HG03354 (cell line): ENCODE measurements around the gene NEURL4.

Experiments used
- ATAC-seq: cut with Tn5 transposase; IDR thresholded peaks from one replicate; pipeline ENCODE4 v1.9.1; 2021; ENCODE audit warnings: mild to moderate bottlenecking; ENCODE audit not compliant: unreplicated experiment, poor library complexity, severe bottlenecking

NEURL4 gene

GRCh38 chr17:7308625-7309433 is 20.3 kb downstream of the NEURL4 start:
- ATAC-seq = peak; percentile 24

GRCh38 chr17:7307686-7308624 is 21.2 kb downstream of the NEURL4 start:
- peak; percentile 8 for ATAC-seq

GRCh38 chr17:7306911-7307685 is 22.0 kb downstream of the NEURL4 start, which contains the start of gene EIF5A:
Gene EIF5A (plus strand): TSS chr17:7307628. CDS start chr17:7309636, 2,008 bp downstream.
- peak; percentile 73 for ATAC-seq

- ATAC-seq = no peak
Observed at GRCh38 chr17:7304179-7304578, 25.0 kb downstream of the NEURL4 start.

GRCh38 chr17:7296189-7296861 is 32.8 kb downstream of the NEURL4 start:
- ATAC-seq = no peak

- ATAC-seq = no peak
Observed at GRCh38 chr17:7295230-7296180, 33.6 kb downstream of the NEURL4 start.

GRCh38 chr17:7294614-7295153 is 34.5 kb downstream of the NEURL4 start, which contains the start of gene YBX2:
Gene YBX2 (minus strand): TSS chr17:7294639. CDS start chr17:7294500, 139 bp downstream.
- no peak for ATAC-seq

- ATAC-seq = no peak
Observed at GRCh38 chr17:7293816-7294613, 35.1 kb downstream of the NEURL4 start.

GRCh38 chr17:7293159-7293558 is 36.0 kb downstream of the NEURL4 start:
- ATAC-seq = no peak

- ATAC-seq = no peak
Observed at GRCh38 chr17:7292729-7293128, 36.4 kb downstream of the NEURL4 start.

GRCh38 chr17:7292194-7292593 is 36.9 kb downstream of the NEURL4 start:
- ATAC-seq = no peak

- ATAC-seq = no peak
Observed at GRCh38 chr17:7290685-7291084, 38.5 kb downstream of the NEURL4 start.

GRCh38 chr17:7290166-7290565 is 39.0 kb downstream of the NEURL4 start:
- no peak for ATAC-seq

GRCh38 chr17:7289256-7290032 is 39.7 kb downstream of the NEURL4 start:
- ATAC-seq = no peak

- ATAC-seq = no peak
Observed at GRCh38 chr17:7285679-7286078, 43.5 kb downstream of the NEURL4 start.

GRCh38 chr17:7284911-7285310 is 44.2 kb downstream of the NEURL4 start:
- ATAC-seq = no peak
